Skeletal muscle satellite cell (primary cell): ENCODE data around the gene MAGI1.

Source experiments
- H3K27me3 ChIP-seq: 2 replicates; pipeline ENCODE4 v1.7.0; 2013; ENCODE audit warnings: low read length; ENCODE audit not compliant: control insufficient read depth, insufficient read depth
- H3K36me3 ChIP-seq: 2 replicates; pipeline ENCODE4 v1.7.0; 2013; ENCODE audit warnings: mild to moderate bottlenecking, control low read depth, low read length; ENCODE audit not compliant: insufficient read depth
- H3K4me1 ChIP-seq: 2 replicates; pipeline ENCODE4 v1.7.0; 2013; ENCODE audit warnings: low read length; ENCODE audit not compliant: control insufficient read depth, insufficient read depth
- H3K4me2 ChIP-seq: 2 replicates; pipeline ENCODE4 v1.7.0; 2013; ENCODE audit warnings: mild to moderate bottlenecking, low read length
- H3K4me3 ChIP-seq: 2 replicates; pipeline ENCODE4 v1.7.0; 2013; ENCODE audit warnings: low read length
- H3K9ac ChIP-seq: 2 replicates; pipeline ENCODE4 v1.7.0; 2013; ENCODE audit warnings: mild to moderate bottlenecking, low read depth, low read length, moderate library complexity
- H3K9me3 ChIP-seq: replicated peaks from 2 replicates; pipeline ENCODE4 v1.7.0; 2013; ENCODE audit warnings: mild to moderate bottlenecking, control low read depth, low read length

The MAGI1 gene

DNA sequence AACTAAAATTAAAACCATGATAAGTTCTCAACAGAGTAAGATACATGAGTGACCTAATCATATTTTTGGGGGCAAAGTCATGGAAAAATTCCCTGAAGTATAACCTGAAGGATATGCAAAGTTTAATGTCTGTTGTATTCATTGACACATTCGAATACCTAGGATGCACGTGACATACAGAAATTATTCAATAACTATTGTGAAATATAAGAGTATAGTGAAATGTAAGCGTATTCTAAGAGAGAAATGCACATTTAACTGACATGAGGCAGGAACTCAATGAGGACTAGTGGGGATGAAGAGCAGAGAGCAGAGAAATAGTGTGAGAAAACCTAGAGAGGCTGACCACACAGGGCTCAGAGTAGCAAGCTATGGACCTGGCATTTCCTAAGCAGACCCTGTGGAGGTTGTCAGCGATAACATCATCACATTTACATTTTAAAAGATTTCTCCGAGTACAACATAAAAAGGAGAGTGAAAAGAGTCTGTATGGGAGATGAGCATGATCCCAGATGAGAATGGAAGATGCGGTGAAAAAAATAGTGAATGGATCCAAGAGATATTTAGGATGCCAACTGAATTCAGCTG lies 588.8 kb downstream of the MAGI1 start:
- H3K4me1 ChIP-seq, result no peaks in the 10 kb centered on the region
- H3K9me3 ChIP-seq, result no peaks in the 10 kb centered on the region
- no peaks in the 10 kb centered on the region for H3K27me3 ChIP-seq
- H3K9ac ChIP-seq, result no peak overlapping the region
- H3K4me2 ChIP-seq, result no peak overlapping the region
- no peak overlapping the region for H3K4me3 ChIP-seq
- H3K36me3 ChIP-seq, result no peaks in the 10 kb centered on the region

GRCh38 chr3:65448120-65448519 lies 590.6 kb downstream of the MAGI1 start:
- no peaks in the 10 kb centered on the region for H3K27me3 ChIP-seq
- no peak overlapping the region for H3K9ac ChIP-seq
- H3K4me1 ChIP-seq, result no peaks in the 10 kb centered on the region
- H3K36me3 ChIP-seq, result no peaks in the 10 kb centered on the region
- no peaks in the 10 kb centered on the region for H3K9me3 ChIP-seq
- no peak overlapping the region for H3K4me3 ChIP-seq
- no peak overlapping the region for H3K4me2 ChIP-seq

- Histone ChIP-seq H3K27me3 (no peaks in the 10 kb centered on the region), H3K4me1 (no peaks in the 10 kb centered on the region), H3K36me3 (no peaks in the 10 kb centered on the region), H3K9ac (no peak overlapping the region), H3K4me3 (no peak overlapping the region), H3K9me3 (no peaks in the 10 kb centered on the region), H3K4me2 (no peak overlapping the region)
Measured at GRCh38 chr3:65445573-65446169, 593.0 kb downstream of the MAGI1 start.

DNA sequence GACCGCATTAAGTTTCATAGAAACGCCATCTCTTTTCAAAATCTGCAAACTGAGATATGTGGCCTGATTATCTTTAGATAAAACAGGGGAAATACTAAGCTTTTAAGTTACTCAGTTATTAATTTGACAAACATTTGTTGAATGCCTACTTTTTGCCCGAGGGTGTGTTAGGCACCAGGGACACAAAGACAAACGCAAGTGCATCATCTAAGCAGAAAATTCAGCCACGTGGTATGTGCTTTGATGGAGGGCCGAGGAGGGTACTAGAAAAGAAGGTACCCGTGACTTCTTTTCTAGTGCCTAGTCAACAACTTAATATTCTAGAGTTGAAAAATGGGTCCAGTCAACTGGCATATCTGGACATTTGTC lies 594.3 kb downstream of the MAGI1 start:
- Histone ChIP-seq H3K4me2 (no peak overlapping the region), H3K4me3 (no peak overlapping the region), H3K9me3 (no peaks in the 10 kb centered on the region), H3K4me1 (no peaks in the 10 kb centered on the region), H3K9ac (no peak overlapping the region), H3K27me3 (no peaks in the 10 kb centered on the region), H3K36me3 (no peaks in the 10 kb centered on the region)

GRCh38 chr3:65443739-65444446 lies 594.8 kb downstream of the MAGI1 start:
- H3K36me3 ChIP-seq, result no peaks in the 10 kb centered on the region
- no peaks in the 10 kb centered on the region for H3K9me3 ChIP-seq
- no peaks in the 10 kb centered on the region for H3K4me1 ChIP-seq
- H3K4me3 ChIP-seq, result no peak overlapping the region
- H3K4me2 ChIP-seq, result no peak overlapping the region
- H3K9ac ChIP-seq, result no peak overlapping the region
- H3K27me3 ChIP-seq, result no peaks in the 10 kb centered on the region

- Histone ChIP-seq H3K36me3 (no peaks in the 10 kb centered on the region), H3K9me3 (no peaks in the 10 kb centered on the region), H3K4me1 (no peaks in the 10 kb centered on the region), H3K4me3 (no peak overlapping the region), H3K27me3 (no peaks in the 10 kb centered on the region), H3K9ac (no peak overlapping the region), H3K4me2 (no peak overlapping the region)
Measured at GRCh38 chr3:65439641-65440284, 599.0 kb downstream of the MAGI1 start.

DNA sequence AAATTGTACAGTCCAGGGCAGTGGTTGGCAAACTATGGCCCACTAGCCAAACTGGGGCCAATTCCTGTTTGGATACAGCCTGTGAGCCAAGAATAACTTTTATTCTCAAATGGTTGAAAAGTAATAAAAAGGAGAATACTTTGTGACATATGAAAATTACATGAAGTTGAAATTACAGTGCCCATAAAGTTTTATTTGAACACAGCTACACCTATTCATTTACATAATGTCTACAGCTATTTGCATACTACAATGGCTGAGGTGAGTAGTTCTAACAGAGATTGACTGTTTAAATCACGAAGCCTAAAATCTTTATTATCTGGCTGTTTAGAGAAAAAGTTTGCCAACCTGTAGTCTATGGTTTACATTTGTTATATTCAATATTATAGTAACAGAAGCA lies 600.1 kb downstream of the MAGI1 start:
- Histone ChIP-seq H3K9me3 (no peaks in the 10 kb centered on the region), H3K9ac (no peak overlapping the region), H3K36me3 (no peaks in the 10 kb centered on the region), H3K27me3 (no peaks in the 10 kb centered on the region), H3K4me2 (no peak overlapping the region), H3K4me3 (no peak overlapping the region), H3K4me1 (no peaks in the 10 kb centered on the region)

GRCh38 chr3:65438096-65438495 lies 600.6 kb downstream of the MAGI1 start:
- H3K27me3 ChIP-seq, result no peaks in the 10 kb centered on the region
- no peaks in the 10 kb centered on the region for H3K4me1 ChIP-seq
- no peak overlapping the region for H3K4me3 ChIP-seq
- H3K36me3 ChIP-seq, result no peaks in the 10 kb centered on the region
- H3K9me3 ChIP-seq, result no peaks in the 10 kb centered on the region
- no peak overlapping the region for H3K4me2 ChIP-seq
- no peak overlapping the region for H3K9ac ChIP-seq

DNA sequence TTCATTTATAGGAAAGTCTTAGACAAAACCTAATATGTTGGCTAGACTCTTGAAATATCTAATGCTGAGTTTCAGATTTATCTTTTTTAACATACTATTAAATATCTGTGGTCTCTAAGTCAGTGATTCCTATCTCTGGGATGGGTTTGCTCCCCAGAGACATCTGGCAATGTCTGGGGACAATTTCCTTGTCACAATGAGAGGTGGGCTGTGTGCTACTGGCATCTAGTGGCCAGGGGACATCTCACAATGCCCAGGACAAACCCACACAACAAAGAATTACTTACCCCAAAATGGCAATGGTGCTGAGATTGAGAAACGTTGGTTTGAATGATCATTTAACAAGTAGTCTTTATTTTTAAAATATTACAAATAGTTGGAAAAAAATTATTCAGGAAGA lies 602.1 kb downstream of the MAGI1 start:
- Histone ChIP-seq H3K4me3 (no peak overlapping the region), H3K4me2 (no peak overlapping the region), H3K9ac (no peak overlapping the region), H3K4me1 (no peaks in the 10 kb centered on the region), H3K36me3 (no peaks in the 10 kb centered on the region), H3K27me3 (no peaks in the 10 kb centered on the region), H3K9me3 (no peaks in the 10 kb centered on the region)

DNA sequence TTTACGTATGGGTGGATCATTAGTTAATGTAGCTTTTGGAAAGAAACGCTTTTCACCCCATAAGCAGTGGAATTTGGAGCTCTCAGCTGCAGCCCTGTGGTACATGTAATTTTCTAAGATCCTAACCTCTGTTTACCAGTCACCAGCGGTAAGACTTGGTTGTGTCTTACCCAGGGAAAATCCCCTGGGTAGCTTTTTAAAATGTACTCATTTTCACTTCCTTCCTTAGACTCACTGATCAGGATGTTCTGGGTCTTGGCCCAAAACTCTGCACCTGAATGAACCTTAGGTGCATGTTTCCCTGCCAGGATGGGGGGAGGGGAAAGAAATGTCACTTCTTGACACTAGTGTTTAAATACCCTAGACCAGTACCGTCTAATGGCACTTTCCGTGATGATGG lies 605.2 kb downstream of the MAGI1 start:
- H3K4me1 ChIP-seq, result no peaks in the 10 kb centered on the region
- H3K36me3 ChIP-seq, result peaks cover 6% of the 10 kb centered on the region
- H3K27me3 ChIP-seq, result no peaks in the 10 kb centered on the region
- no peak overlapping the region for H3K4me2 ChIP-seq
- H3K4me3 ChIP-seq, result no peak overlapping the region
- no peaks in the 10 kb centered on the region for H3K9me3 ChIP-seq
- H3K9ac ChIP-seq, result no peak overlapping the region

DNA sequence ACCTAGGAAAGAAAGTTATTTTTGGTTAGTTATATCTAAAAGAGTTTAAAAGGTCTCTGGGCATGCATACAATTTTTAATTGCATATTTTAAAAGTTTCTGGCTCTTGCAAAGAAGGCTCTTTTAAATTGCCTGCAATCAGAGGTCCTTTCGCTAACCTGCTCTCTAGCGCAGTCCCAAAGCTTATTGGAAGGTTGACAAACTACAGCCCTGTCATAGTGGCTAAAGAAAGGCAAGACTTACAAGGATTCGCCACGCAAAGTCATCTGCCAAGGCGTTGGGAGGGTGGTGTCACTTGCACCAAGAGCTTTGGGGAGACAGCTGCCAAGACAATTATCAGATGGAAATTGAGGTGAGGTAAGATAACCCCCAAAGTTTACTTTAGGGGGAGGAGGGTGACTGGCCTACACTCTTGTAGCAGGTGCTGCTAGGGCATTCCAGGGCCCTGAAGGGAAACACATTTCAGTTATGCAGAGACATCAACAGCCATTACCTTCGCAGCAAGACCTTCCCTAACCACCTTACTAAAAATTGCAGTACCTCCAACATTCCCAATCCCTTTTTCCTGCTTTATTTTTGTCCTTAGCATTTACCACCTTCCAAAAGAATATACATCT lies 606.2 kb downstream of the MAGI1 start:
- no peak overlapping the region for H3K9ac ChIP-seq
- no peaks in the 10 kb centered on the region for H3K4me1 ChIP-seq
- H3K9me3 ChIP-seq, result no peaks in the 10 kb centered on the region
- H3K4me3 ChIP-seq, result no peak overlapping the region
- no peaks in the 10 kb centered on the region for H3K27me3 ChIP-seq
- H3K36me3 ChIP-seq, result peaks cover 6% of the 10 kb centered on the region
- H3K4me2 ChIP-seq, result no peak overlapping the region
